Upper lobe of left lung (tissue), 6 donors: ENCODE results near the gene EEF1A2. TPM values are rescaled to one million over a fixed set of nuclear protein-coding genes. Genes with fewer than 3 reads are reported as not detected.

Experiments used
- ATAC-seq, 2 donors: fragments of 200-7000 bp; cut with Tn5 transposase; one replicate each; pipeline ENCODE4 v1.9.1; 2022; ENCODE audit warnings: mild to moderate bottlenecking in 2 of 2, moderate library complexity in 2 of 2; ENCODE audit not compliant: low FRiP score in 2 of 2
- DNase-seq, 2 donors: peaks; one replicate each; pipeline ENCODE4 v3.0.0-alpha.2; 2019 to 2020
- H3K27ac ChIP-seq, 4 donors: fragments of 200-600 bp; sonication (generic); one replicate each; pipeline ENCODE4 v1.5.1; 2016 to 2019
- H3K27me3 ChIP-seq, 4 donors: fragments of 200-600 bp; sonication (generic); one replicate each; pipeline ENCODE4 v1.5.1; 2017 to 2019
- H3K36me3 ChIP-seq, 4 donors: fragments of 200-600 bp; sonication (generic); one replicate each; pipeline ENCODE4 v1.5.1; 2016 to 2019
- H3K4me1 ChIP-seq, 4 donors: fragments of 200-600 bp; sonication (generic); one replicate each; pipeline ENCODE4 v1.5.1; 2018 to 2019
- H3K4me3 ChIP-seq, 4 donors: fragments of 200-600 bp; sonication (generic); one replicate each; pipeline ENCODE4 v1.5.1; 2017 to 2019; ENCODE audit warnings: mild to moderate bottlenecking in 2 of 4, moderate library complexity in 1 of 4
- H3K9me3 ChIP-seq, 4 donors: fragments of 200-600 bp; sonication (generic); one replicate each; pipeline ENCODE4 v1.5.1; 2018 to 2019
- CTCF ChIP-seq, 6 experiments: fragments of 450-650 bp in 4 of 6; fragments of 200-600 bp in 2 of 6; sonication (generic) in 2 of 6; IDR thresholded peaks; one replicate each; pipeline ENCODE4 v1.5.1; 2016 to 2019; ENCODE audit warnings: antibody characterized with exemption in 6 of 6
- EP300 ChIP-seq, 4 donors: sonication (generic); formaldehyde crosslinking; IDR thresholded peaks; one replicate each; pipeline ENCODE4 v1.5.1; 2017; ENCODE audit warnings: antibody characterized with exemption in 4 of 4, control low read depth in 2 of 4
- POLR2A ChIP-seq, 4 donors: fragments of 450-650 bp; IDR thresholded peaks; one replicate each; pipeline ENCODE4 v1.5.1; 2016 to 2017; ENCODE audit warnings: antibody characterized with exemption in 4 of 4, mild to moderate bottlenecking in 2 of 4
- POLR2AphosphoS5 ChIP-seq, 2 donors: sonication (generic); formaldehyde crosslinking; IDR thresholded peaks; one replicate each; pipeline ENCODE4 v1.5.1; 2017; ENCODE audit warnings: antibody characterized with exemption in 2 of 2
- WGBS, 2 donors: methylation state at CpG; one replicate each; pipeline ENCODE4 v1.1.5; 2017 to 2018; 5-methylcytosine and 5-hydroxymethylcytosine counted together
- total RNA-seq, 6 donors: library from RNA; depleted of rRNA in 4 of 6; stranded (reverse); fragments of >200 nt in 4 of 6; gene quantifications; one replicate each; pipeline versions ENCODE4 v1.1.0 to v1.2.1, GENCODE V29; 2016 to 2021
- donor health status: DM: no; HTN: no; CAD: no; lungs with moderate emphysema.
- donor health status: DM: no; HTN: yes; CAD: no; lungs with severe emphysema.

Gene EEF1A2
- total RNA-seq, 6 donors from 2014 or later, result 0.61 to 1.6 (median 1.1) TPM; not detected in 2

GRCh38 chr20:63520504-63520933 is 21.6 kb upstream of the EEF1A2 start, which contains the start of gene PPDPF:
Gene PPDPF, plus strand, starts transcription at chr20:63520765. Its CDS starts 544 bp downstream, at chr20:63521309.
- H3K4me3 ChIP-seq, result peak within 1 kb of the TSS; percentile 63 to 97 (median 80)
- H3K4me1 ChIP-seq, result peaks cover 13 to 36% (median 31%) of the 10 kb centered on the region in 4 donors
- peaks cover 0 to 7% (median 5%) of the 10 kb centered on the region in 4 donors for H3K36me3 ChIP-seq
- ATAC-seq, result peak; percentile 88 to 96
- peak; percentile 83 to 98 for DNase-seq
- no CpG with 5 or more reads among the region's 64 CpGs for WGBS, 2 donors
- H3K27ac ChIP-seq, result peak within 1 kb of the TSS; percentile 89 to 97 (median 92)
- H3K27me3 ChIP-seq, result no peaks in the 10 kb centered on the region
- no peaks in the 10 kb centered on the region for H3K9me3 ChIP-seq
- TF ChIP-seq CTCF (IDR thresholded peaks at IDR 0.05), result peak in 1 of 6 experiments; percentile 3
- TF ChIP-seq POLR2A (IDR thresholded peaks at IDR 0.05), result peak in 3 of 4 donors; percentile 57 to 97 (median 79)
- peak; percentile 96 for TF ChIP-seq POLR2AphosphoS5 (IDR thresholded peaks at IDR 0.05)
- TF ChIP-seq EP300 (IDR thresholded peaks at IDR 0.05), result no peak

GRCh38 chr20:63519668-63520503 is 21.0 kb upstream of the EEF1A2 start:
- Histone ChIP-seq H3K36me3 (peaks cover 0 to 7% (median 5%) of the 10 kb centered on the region in 4 donors), H3K27ac (peak overlapping the region; percentile 89 to 97 (median 92)), H3K4me1 (peaks cover 13 to 36% (median 31%) of the 10 kb centered on the region in 4 donors), H3K27me3 (no peaks in the 10 kb centered on the region), H3K9me3 (no peaks in the 10 kb centered on the region), H3K4me3 (peak overlapping the region; percentile 63 to 97 (median 75))
- ATAC-seq (peak; percentile 67 to 73), DNase-seq (peak; percentile 47 to 73)
- 2 to 3% methylated on average over 26 to 37 of the region's 72 CpGs for WGBS, 2 donors
- TF ChIP-seq CTCF (IDR thresholded peaks at IDR 0.05) (peak in 4 of 6 experiments; percentile 8 to 30 (median 20)), POLR2A (IDR thresholded peaks at IDR 0.05) (no peak)

- Histone ChIP-seq H3K4me3 (peak overlapping the region in 3 of 4 donors; percentile 63 to 97 (median 81)), H3K27ac (peak overlapping the region; percentile 89 to 97 (median 92)), H3K9me3 (no peaks in the 10 kb centered on the region), H3K4me1 (peaks cover 13 to 36% (median 31%) of the 10 kb centered on the region in 4 donors), H3K27me3 (no peaks in the 10 kb centered on the region), H3K36me3 (peaks cover 0 to 7% (median 5%) of the 10 kb centered on the region in 4 donors)
- TF ChIP-seq POLR2AphosphoS5 (IDR thresholded peaks at IDR 0.05), result no peak
- no peak for TF ChIP-seq POLR2A (IDR thresholded peaks at IDR 0.05)
- TF ChIP-seq CTCF (IDR thresholded peaks at IDR 0.05), result no peak
- TF ChIP-seq EP300 (IDR thresholded peaks at IDR 0.05), result no peak
- WGBS, 2 donors, result 66 to 81% methylated on average over 19 to 29 of the region's 32 CpGs
- DNase-seq (peak in 1 of 2 donors; percentile 76), ATAC-seq (no peak)
These were observed 20.2 kb upstream of the EEF1A2 start for GRCh38 chr20:63518946-63519667.

- WGBS, 2 donors, result 90 to 93% methylated on average over 9 to 17 of the region's 20 CpGs
These were observed 19.5 kb upstream of the EEF1A2 start for GRCh38 chr20:63518351-63518861.

More at GRCh38 chr20:63518351-63518861, 19.5 kb upstream of the EEF1A2 start:
- H3K4me3 ChIP-seq, result no peak overlapping the region
- no peak for ATAC-seq
- TF ChIP-seq EP300 (IDR thresholded peaks at IDR 0.05), result no peak
- no peak overlapping the region for H3K27ac ChIP-seq
- H3K4me1 ChIP-seq, result peaks cover 13 to 36% (median 31%) of the 10 kb centered on the region in 4 donors
- peaks cover 0 to 7% (median 5%) of the 10 kb centered on the region in 4 donors for H3K36me3 ChIP-seq
- H3K9me3 ChIP-seq, result no peaks in the 10 kb centered on the region
- H3K27me3 ChIP-seq, result no peaks in the 10 kb centered on the region
- DNase-seq, result peak in 1 of 2 donors; percentile 75
